Activated CD4-positive, alpha-beta T cell treated with anti-CD3 and anti-CD28 coated beads, Interleukin-2, amount 50 U/mL, for 24 hours (primary cell): ENCODE measurements around the gene MOB2.
"Not testable (repeated sequence)": the region's sequence is repeated elsewhere in the genome, so short reads cannot be mapped to it uniquely, and the experiment has no call there.

Source experiments
- DNase-seq, 2 donors: peaks; one replicate each; pipeline ENCODE4 v3.0.0-alpha.2; 2020; ENCODE audit warnings: low read depth in 1 of 2, low spot score in 1 of 2

MOB2 gene

GRCh38 chr11:1518301-1518700 is 31.7 kb upstream of the MOB2 start:
- DNase-seq = no peak

GRCh38 chr11:1517117-1518005 is 30.8 kb upstream of the MOB2 start:
- DNase-seq = no peak

GRCh38 chr11:1516273-1517067 is 29.9 kb upstream of the MOB2 start:
- no peak for DNase-seq

- peak; percentile 60 to 71 for DNase-seq
Measured at GRCh38 chr11:1515082-1516060, 28.8 kb upstream of the MOB2 start.

GRCh38 chr11:1514336-1515061 is 27.9 kb upstream of the MOB2 start:
- no peak for DNase-seq

GRCh38 chr11:1513326-1514296 is 27.0 kb upstream of the MOB2 start:
- no peak for DNase-seq

GRCh38 chr11:1512531-1513258 is 26.1 kb upstream of the MOB2 start:
- not testable (repeated sequence) for DNase-seq

GRCh38 chr11:1511937-1512496 is 25.4 kb upstream of the MOB2 start:
- no peak for DNase-seq

- DNase-seq = no peak
Measured at GRCh38 chr11:1510928-1511327, 24.3 kb upstream of the MOB2 start.

GRCh38 chr11:1510351-1510750 is 23.8 kb upstream of the MOB2 start:
- DNase-seq = not testable (repeated sequence)

- no peak for DNase-seq
Measured at GRCh38 chr11:1509626-1510255, 23.2 kb upstream of the MOB2 start.

GRCh38 chr11:1508986-1509385 is 22.4 kb upstream of the MOB2 start:
- DNase-seq = no peak

- DNase-seq = no peak
Measured at GRCh38 chr11:1508491-1508891, 21.9 kb upstream of the MOB2 start.

- no peak for DNase-seq
Measured at GRCh38 chr11:1507381-1508140, 21.0 kb upstream of the MOB2 start.

- no peak for DNase-seq
Measured at GRCh38 chr11:1506981-1507380, 20.4 kb upstream of the MOB2 start.

- no peak for DNase-seq
Measured at GRCh38 chr11:1505480-1505879, 18.9 kb upstream of the MOB2 start.
